DMS153 treated with DMSO at 0.1 percent for 48 hours (cell line): ENCODE results near the gene PLVAP.

Experiments
- DNase-seq: peaks from one replicate; lab custom pipeline; 2025; ENCODE audit not compliant: unreplicated experiment; lab: John Stamatoyannopoulos, UW

PLVAP gene

DNA sequence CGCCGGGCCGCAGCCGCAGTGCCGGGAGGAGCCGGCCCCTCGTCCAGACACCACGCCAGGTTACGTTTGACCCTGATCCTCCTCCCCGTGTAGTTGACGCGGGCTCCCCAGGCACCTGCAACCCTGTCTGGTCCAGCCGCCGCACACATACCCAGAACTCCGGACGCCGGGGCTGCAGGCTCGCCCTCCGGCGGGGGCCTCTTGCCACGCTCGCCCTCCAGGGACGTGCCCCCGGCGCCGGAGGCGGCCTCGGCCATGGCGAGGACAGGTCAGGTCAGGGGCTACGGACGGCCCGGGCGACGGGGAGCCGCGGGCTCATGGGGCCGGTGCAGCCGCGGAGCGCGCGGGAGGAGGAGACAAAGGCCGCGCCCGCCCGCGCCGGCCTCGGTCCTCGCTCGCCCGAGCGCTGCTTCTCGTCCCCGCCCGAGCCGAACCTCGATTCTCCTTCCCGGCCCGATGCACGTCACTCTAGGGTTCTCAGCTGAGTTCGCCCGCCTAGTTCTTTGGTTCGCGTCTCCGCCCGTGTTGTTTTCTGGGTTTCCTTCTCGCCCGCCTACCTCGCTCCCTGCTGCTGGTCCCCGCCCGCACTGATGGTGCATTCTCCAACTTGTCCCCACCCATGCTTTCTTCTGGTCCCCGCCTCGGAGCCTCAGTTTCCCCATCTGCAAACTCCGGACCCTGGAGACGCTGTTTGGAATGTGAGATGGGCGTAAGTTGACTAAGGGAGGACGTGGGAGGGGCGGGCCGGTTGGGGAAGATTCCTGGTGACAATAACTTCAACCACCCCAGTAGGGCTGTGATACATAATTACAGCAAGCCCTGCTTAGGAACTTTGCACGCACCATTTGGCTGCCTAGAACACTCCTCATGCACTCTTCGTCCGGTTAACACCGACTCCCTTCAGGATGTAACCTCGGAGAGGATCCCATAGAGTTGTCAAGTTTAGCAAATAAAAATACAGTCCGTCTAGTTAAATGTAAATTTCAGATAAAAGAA lies 42.4 kb downstream of the PLVAP start, which contains the start of gene ANO8:
Gene ANO8 (minus strand): TSS at position 442 of the 996 bp plus-strand sequence. CDS start 185 bp downstream, at position 257.
- DNase-seq: peak; percentile 93

DNA sequence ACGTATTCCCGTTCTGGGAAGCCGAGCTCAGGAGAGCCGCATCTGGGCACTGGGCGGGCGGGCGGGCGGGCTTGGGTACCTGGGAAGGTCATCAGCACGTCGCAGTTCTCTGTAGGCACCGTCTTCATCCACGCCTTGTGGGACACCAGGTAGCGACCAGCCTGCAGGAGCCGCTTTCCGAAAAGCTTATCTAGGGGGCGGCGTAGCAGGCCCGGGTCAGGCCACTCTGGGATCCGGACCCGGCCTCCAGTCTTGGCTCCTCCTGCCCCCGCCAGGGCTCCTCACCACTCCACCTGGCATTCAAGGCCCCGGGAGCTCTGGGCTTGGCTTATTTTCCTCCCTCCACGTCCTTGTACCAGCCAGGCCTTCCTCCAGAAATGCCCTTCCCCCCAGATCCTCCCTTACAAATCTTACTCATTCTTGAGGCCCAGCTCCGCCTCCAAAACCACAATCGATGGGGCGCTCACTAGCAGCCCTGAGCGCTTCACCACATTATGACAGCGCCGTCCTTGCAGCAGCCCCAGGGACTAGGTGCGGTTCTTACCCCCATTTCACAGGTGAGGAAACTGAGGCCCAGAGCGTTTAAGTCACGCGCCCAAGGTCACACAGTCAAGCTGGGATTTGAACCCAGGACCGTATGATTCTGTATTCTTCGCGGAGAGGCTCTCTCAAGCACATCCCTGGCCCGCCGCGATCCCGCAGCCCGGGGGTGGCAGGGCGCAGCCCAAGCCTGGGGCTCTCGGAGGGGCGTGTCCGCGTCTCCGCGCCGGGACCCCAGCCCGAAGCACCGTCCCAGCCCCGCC lies 43.3 kb downstream of the PLVAP start:
- DNase-seq: no peak

DNA sequence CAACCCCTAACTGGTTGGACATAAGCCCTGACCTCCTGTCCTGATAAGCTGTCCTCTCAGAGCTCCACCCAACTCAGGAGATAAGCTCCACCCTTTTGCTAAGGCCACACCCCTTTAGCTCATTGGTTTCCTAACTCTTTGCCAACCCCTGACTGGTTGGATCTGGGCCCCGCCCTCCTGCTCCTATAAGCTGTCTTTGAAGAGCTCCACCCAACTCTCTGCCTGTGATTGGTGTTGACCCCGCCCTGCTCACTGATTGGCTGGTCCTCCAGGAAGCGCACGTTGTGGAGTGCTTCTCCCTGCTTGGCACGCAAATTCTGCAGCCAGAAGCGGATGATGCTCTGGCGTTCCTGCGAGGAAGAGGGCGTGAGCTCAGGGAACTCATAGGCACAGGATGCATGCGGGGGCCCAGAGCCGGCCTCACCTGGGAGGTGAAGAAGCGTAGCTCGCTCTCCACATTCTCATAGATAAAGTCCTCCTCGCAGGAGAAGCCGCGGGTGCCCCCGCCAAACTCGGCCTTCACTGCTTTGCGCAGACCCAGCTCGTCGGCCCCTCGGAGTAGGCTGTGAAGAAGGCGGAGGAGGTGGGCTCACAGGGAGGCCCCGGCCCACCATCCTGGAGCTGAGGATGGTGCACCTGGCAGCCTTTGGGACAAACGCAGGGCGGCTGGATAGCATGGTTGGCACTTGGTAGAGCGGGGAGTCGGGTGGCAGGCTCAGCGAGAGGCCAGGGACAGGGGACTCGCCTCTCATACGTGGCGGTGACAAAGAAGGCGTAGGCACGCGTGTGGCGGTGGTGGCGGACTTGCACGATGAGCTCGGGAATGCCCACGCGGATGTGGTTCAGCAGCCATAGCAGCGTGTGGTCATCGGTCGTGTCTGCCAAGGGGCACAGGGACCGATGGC lies 44.2 kb downstream of the PLVAP start:
- DNase-seq: no peak

DNA sequence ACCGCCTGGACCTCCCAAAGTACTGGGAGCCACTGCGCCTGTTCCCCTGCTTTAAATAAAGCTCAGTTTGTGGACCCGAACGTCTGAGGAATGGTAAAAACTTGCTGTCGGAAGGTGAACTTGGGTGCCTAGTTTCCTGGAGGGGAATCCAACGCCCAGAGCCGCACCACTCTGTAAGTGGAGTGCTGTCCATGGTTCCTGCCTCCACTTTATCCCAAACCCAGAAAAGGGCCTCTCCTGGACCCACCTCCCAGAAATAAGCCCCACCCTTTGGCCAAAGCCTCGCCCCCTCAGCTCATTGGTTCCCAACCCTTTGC lies 44.8 kb downstream of the PLVAP start:
- DNase-seq: no peak

DNA sequence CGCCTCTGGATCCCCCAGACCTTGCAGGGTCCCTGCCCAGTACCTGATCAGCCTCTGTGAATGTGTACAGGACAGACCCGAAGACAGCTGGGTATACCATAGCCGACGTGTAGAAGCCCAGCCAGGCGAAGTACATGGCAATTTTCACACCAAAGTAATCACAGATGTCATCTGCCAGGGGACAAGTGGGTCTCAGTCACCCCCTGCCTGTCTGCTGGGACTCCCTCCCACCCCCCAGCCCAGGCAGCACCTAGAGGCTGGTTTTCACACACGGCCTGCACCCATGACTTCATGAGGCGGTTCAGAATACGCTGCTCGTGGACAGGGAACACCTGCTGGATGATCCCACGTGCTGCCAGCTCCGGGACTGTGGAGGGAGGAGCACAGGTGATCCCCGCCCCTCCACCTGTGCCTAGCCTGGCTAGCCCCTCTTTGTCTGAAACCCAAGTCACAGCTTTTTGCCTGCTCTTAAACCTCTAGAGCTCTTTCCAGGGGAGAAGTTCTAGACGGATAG lies 46.0 kb downstream of the PLVAP start:
- DNase-seq: no peak

DNA sequence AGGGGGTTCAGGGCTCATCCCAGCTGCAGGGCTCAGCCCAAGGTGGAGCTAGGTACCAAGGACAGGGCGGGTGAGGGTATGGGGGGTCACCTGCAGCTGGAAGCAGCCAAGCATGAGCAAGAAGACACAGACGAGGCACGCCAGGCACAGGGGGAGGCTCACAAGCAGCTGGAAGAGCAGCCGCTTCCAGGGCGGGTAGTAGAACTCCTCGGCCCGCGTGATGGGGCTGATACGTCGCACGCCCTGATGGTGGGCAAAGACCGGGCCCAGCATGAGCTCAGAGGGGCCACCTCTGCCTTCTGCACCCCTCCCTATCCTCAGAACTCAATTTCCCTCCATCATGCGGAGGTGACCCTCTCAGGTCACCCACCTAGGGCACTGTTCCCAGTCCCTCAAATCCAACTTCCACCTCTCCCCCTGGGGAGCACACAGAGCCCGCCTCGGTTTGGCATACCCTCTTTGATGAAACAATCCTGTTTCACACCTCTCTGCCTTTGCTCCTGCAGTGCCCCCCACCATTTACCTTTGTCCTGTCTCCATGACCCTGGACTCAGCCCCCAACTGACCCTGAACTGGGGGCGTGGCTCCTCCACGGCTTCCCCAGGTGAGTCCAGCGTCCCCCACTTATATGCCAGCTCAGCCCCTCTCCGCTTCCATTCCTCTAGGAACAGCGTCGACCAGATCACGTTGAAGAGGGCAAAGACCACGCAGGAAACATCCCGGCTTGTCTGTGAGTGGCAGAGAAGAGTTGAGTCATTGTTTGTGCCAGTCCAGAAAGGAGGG lies 46.7 kb downstream of the PLVAP start:
- no peak for DNase-seq

DNA sequence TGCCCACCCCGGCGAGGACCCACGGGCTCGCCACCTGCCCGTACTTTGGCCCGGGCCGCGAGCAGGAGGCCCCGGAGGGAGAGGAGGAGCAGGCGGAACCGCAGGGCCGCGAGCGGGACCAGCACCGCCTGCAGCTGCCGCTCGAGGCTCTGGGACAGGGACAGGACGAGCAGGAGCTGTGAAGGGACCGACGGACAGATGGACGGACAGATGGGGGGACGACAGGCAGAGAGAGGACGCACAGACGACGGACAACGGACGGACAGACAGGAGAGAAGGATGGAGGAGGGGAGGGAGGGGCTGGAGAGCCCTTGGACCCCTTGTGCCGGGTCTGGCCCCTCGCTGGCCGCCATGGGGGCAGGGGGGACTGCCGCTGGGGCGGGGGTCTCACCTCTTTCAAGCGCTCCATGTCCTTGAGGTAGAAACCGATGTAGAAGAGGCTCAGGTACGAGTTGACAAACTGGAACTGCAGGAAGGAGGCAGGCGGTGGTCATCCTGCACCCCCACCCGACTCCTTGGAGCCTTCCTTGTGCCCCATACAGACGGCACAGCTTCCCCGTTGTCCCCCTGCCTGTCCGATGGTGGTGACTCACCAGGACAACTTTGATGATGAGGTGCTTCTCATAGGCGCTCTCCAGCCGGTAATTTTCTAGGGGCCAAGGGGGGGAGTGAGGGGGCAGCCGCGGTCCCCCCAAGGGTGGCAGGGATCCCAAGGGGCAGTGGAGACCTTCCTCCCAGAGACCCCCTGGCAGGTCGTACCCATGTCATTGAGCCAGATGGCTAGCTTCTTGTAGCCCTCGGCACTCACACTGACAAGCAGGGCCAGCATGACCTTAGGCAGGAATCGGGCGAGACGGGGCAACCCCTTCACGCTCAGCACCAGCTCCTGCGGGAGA lies 47.5 kb downstream of the PLVAP start:
- no peak for DNase-seq

DNA sequence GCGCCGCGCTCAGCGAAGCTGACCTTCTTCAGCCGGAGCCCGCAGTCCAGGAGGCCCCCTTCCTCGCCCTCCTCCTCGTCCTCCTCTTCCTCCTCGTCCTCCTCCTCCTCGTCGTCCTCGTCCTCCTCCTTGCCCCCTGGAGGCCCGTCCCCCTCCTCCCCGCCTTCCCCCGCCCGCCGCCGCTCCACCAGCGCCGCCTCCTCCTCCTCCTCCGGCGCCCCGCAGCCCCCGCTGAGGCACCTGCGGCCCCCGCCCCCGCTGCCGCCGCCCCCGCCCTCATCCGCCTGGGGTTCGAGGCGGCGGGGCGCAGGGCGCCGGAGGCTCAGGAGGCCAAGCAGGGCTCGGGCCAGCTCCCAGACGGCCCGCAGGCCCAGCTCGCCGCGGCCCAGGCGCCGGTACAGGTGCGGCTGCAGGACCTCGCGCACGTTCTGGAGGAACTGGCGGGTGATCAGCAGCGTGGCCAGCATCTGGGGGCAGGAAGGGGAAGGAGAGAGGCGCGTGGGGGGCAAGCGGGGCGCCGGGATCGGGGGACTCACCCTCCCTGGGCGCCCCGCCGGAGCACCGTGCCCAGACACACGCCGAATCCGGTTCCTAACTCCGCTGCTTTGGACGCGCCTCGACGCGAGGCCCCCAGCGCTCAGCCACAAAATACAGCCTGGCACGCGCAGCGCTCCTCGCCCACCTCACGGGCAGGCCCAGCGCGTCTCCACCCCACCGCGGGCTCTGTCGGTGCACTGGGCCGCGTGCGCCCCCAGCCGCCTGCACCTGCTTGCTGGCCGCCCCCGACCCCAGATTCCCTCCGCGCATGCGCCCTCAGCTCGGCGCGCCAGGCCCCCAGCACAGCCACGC lies 48.4 kb downstream of the PLVAP start:
- DNase-seq: no peak

DNA sequence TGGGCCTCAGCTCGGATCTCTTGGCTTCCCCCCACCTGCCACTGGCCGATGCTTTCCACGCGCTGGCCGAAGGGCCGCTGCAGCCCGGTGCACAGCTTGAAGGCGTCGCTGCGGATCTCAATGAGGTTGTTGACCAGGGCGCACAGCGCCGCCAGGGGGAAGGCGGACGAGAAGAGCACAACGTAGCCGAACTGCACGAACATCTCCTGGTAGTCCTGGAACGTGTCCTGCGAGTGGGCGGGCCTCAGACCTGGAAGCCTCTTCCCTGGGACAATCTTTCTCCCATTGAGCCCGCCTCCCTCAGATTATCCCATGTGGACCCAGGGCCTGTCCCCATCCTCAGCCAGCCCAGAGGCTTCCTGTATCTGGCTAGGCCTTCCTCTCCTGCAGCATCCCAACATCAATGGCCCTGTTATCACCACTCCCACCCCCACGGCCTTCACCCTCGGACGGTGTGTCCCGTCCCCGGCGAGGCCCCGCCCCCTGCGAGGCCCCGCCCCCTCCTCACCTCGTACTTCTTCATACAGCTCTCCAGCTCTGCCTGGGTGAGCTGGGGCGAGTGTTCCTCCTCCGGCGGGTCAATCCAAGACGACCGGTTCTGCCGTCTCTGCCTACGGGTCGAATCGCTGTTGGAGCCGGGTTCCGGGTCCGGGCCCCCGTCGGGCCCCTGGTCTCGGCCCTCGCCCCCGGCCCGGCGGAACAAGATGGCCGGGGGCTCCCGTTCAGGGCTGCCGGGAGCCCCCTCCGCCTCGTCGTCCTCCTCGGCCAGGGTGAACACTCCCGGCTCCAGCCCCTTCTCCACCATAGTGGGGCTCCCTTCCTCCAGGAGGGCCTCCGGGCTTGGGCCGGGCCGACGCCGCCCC lies 49.3 kb downstream of the PLVAP start:
- peak; percentile 72 for DNase-seq

DNA sequence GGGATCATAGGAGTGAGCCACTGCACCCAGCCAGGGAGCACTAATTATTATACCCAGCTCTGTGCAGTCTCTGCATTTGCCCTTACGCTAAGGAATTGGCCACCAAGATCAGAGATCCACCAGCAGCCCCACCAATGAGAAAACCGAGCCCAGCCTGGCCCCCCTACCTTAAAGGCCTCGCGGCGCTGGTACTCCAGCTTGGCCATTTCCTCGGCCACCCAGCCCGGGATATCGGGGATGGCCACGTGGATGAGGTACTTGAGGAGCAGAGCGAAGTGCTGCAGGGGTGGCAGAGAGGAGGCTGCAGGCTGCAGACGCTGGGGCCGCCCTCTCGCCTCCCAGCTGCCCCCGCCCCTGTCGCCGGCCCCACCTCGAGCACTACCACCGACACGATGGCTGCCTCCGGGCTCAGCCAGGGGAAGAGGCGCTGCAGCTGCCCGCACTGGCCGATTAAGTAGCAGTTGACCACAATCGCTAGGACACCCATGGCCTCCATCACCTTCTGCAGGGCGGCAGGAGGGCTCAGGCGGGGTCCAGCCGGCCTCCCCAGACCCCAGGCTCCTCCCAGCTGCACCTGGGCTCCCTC lies 50.0 kb downstream of the PLVAP start:
- DNase-seq: no peak

DNA sequence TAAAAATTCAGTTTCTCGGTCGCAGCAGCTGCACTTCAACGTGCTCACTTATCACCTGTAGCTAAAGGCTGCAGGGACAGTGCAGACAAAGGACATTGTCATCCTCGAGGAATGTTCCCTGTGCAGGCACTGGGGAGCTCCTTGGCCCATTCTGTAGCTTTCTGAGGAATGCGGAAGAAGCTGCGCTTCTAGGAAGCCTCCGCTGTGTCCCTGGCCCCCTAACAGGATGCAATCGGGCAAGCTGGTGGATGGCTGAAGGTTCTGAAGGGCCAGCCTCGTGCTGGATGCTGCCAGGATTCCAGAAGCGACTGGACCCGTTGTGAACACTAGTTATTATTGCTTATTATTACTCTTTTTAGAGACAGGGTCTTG lies 50.6 kb downstream of the PLVAP start:
- no peak for DNase-seq

DNA sequence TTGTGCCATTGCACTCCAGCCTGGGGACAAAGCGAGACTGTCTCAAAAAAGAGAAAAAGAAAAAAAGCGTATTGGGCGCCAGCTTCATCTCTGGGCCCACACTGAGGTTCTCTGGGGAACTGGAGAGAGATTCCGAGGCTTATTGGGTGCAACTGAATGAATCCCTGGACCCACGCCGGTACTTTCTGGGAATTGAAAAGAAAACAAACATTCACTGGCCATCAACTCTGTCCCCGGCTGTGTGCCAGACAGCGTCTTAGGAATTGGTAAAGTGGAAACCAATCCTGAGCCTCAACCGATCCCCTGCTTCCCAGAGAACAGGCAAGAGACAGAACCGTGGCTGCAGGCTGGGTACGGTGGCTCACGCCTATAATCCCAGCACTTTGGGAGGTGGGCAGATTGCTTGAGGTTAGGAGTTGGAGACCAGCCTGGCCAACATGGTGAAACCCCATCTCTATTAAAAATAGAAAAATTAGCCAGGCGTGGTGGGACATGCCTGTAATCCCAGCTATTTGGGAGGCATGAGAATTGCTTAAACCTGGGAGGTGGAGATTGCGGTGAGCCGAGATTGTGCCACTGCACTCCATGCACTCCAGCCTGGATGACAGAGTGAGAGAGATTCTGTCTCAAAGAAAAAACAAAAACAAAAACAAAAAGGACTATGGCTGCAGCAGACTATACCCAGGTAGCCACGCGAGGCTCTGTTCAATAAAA lies 51.1 kb downstream of the PLVAP start:
- DNase-seq: no peak

DNA sequence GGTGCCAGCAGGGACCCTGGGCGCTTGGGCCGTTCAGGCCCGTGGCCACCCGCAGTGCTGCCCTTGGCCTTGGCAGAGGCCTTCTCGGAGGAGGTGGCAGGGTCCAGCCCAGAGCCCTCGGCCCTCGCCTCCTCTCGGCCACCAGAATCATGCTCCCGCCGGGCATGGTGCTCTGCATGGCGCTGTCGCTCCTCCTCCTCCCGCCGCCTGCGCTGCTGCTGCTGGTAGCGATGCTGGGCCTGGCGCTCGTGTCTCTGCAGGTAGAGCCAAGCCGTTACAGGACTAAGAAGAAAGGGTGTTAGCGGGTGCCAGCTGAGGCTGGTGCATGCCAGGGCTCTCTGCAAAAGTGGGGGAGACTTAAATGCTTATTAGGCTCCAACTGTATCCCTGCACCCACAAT lies 52.0 kb downstream of the PLVAP start:
- no peak for DNase-seq

DNA sequence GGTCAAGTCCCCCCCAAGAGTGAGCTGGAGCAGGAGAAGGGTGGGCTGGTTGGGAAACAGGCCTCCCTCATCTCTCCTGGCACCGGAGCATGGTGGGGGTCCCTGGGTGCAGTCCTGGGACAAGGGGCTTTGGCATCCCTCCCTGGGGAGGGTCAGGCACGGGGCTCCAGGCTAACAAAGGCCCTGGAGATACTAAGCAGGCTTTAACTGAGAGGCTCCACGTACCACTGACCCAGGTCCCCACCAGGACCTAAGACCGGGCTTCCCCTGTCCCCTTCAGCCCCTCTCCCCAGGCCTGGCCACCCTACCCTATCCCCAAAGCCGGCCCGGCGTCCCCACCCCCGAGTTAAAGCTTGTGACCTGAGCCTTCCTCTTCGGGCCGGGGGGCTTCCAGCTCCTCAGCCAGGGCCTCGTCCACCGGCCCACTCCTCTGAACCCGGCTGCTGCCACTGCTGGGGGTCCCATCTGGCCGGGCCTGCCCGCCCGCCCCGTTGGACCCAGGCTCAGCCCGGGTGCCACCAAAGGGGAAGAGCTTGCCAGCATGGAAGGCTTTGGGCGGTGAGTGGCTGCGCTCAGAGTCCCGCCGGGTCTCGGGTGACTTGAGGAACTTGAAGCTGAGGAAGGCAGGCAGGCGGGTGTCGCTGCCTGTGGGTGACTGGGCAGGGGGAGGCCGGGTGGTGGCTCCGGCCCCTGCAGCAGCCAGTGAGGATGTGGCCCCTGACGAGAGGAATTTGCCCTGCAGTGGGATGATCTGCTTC lies 52.6 kb downstream of the PLVAP start:
- DNase-seq: no peak

DNA sequence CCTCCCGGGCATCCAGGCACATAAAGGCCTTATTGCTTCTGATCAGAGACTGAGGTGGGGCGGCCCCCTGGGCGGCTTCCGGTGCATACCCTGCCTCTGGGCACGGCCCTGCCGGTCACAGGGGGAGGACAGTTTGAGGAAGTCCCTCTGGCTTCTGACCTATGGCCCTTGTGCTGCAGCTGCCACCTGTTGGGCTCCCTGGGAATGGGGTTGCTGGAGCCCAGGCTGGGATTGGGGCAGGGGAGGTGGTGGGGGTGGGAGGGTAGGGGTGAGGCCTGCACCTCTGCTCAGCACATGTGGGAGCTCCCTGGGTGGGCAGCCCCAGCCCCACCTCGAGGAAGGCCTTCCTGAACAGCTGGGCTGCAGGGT lies 53.2 kb downstream of the PLVAP start:
- DNase-seq: no peak
